H1 (cell line): ENCODE data around the gene RGMB. TPM values are rescaled to one million over a fixed set of nuclear protein-coding genes. Genes with fewer than 3 reads are reported as not detected.

Experiments
- BRCA1 ChIP-seq: IDR thresholded peaks from 2 replicates; pipeline ENCODE4 v1.6.1; 2012; ENCODE audit warnings: low read depth, low read length, improper control_type of control experiment
- CBX5 ChIP-seq: fragments of 300-800, 300-1000 bp; sonication (generic); IDR thresholded peaks from 2 replicates; pipeline ENCODE4 v1.7.1; 2016; ENCODE audit warnings: antibody characterized with exemption, low read length, low read depth
- HDAC2 ChIP-seq, 2 experiments: fragments of 300-600 bp in 1 of 2; sonication (generic) in 1 of 2; IDR thresholded peaks; 2 replicates each; pipeline ENCODE4 v1.6.1; 2011 to 2012; ENCODE audit warnings: low read depth in 2 of 2, low read length in 2 of 2, mild to moderate bottlenecking in 2 of 2, moderate library complexity in 2 of 2, borderline replicate concordance in 1 of 2, inconsistent platforms in 1 of 2
- RNF2 ChIP-seq: fragments of 200-900, 300-1000 bp; sonication (generic); IDR thresholded peaks from 2 replicates; pipeline ENCODE4 v1.7.1; 2016; ENCODE audit warnings: borderline replicate concordance, low read depth, mild to moderate bottlenecking, antibody characterized with exemption, low read length; ENCODE audit not compliant: poor library complexity, severe bottlenecking; ENCODE audit errors: missing control alignments
- ZNF274 ChIP-seq: IDR thresholded peaks from 2 replicates; pipeline ENCODE4 v1.7.0; 2012; ENCODE audit warnings: low read length, borderline replicate concordance; ENCODE audit errors: extremely low read depth
- polyA plus RNA-seq, 7 experiments: library from polyadenylated mRNA; depleted of rRNA in 3 of 7; stranded (reverse) in 5 of 7; unstranded in 2 of 7; fragments of >200 nt in 5 of 7; fragments of 200-250 nt in 2 of 7; gene quantifications; 1 replicate in 5 of 7; 2 replicates in 1 of 7; 4 replicates in 1 of 7; pipeline versions ENCODE4 v1.2.1 to v1.2.3, GENCODE V29; 2011 to 2013; ENCODE audit warnings: missing spikeins in 2 of 7, mixed read lengths in 2 of 7
- total RNA-seq: library from RNA; stranded (reverse); fragmentation: NEBNext Ultra II Directional; extraction: Animal tissue kit (Norgen Biotek cat#: 25700); gene quantifications from 2 replicates; pipeline ENCODE4 v1.2.1, GENCODE V29; 2021

The RGMB gene
- total and polyA plus RNA-seq, 2 of the 8 experiments (the other 6 are each of a cell fraction or from before 2014, with no cell fraction given): 11.7 to 27.0 TPM

GRCh38 chr5:98804066-98804465, 30.6 kb downstream of the RGMB start (continued):
- TF ChIP-seq RNF2 (no peak), BRCA1 (no peak), CBX5 (no peak), HDAC2 (IDR thresholded peaks at IDR 0.05; ENCODE audit: borderline replicate concordance in 1 of 2, low read depth in 2 of 2, low read length in 2 of 2) (no peak), ZNF274 (no peak)
